ENCODE measurements around the gene MRC2. TPM values are rescaled to one million over a fixed set of nuclear protein-coding genes. Genes with fewer than 3 reads are reported as not detected.

The MRC2 gene
- 198 and 258 TPM in 2 replicates for total RNA-seq

DNA sequence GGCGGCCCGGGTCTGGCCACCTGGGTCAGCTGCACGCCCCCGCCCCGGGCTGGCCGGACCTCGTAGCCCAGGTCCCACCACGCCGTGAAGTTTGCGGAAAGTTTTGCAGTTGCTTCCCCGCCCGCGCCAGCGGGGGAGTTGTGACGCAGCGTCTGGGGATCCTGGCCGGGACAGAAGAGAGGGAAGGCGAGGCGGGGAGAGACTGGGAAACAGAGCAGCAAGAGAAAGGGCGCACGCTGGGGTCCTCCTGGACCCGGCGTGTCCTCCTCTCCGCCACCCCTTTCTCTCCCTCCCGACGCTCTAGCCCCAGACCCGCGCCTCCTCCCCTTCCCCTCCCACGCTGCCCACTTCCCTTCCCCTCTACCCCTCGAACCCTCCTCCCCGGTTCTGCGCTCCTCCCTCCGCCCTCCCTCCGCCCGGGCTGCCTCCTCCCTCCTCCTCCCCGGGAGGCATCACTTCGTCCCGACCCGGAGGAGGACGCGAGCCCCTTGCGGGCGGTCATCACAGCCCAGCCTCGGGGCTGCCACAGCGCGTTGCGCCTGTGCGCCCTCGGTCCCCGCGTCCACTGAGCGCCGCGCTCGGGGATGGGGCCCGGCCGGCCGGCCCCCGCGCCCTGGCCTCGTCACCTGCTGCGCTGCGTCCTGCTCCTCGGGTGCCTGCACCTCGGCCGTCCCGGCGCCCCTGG, at the start of gene MRC2:
Gene MRC2 (plus strand): TSS at position 452 of the 685 bp plus-strand sequence. CDS start 133 bp downstream, at position 585.

Other genes starting within 250 kb of the MRC2 start
- not detected in 2 replicates for gene EFCAB3, start 247.1 kb upstream of the MRC2 start, total RNA-seq
- 21.6 and 23.0 TPM in 2 replicates for gene METTL2A, start 203.8 kb upstream of the MRC2 start, total RNA-seq
- 32.3 and 34.2 TPM in 2 replicates for gene TLK2, start 148.8 kb upstream of the MRC2 start, total RNA-seq
- gene MARCHF10, start 180.6 kb downstream of the MRC2 start, total RNA-seq = 1.2 and 3.7 TPM in 2 replicates